GM12873 (cell line): ENCODE data around the gene TMEM108.

Experiments
- CTCF ChIP-seq: IDR thresholded peaks from 2 replicates; pipeline ENCODE4 v1.5.1; 2012; ENCODE audit warnings: low read depth, mild to moderate bottlenecking, moderate library complexity, low read length, control low read depth; ENCODE audit not compliant: insufficient read depth; ENCODE audit errors: missing control alignments

Gene TMEM108

GRCh38 chr3:133328373-133328772 is 290.2 kb downstream of the TMEM108 start:
- no peak for TF ChIP-seq CTCF

DNA sequence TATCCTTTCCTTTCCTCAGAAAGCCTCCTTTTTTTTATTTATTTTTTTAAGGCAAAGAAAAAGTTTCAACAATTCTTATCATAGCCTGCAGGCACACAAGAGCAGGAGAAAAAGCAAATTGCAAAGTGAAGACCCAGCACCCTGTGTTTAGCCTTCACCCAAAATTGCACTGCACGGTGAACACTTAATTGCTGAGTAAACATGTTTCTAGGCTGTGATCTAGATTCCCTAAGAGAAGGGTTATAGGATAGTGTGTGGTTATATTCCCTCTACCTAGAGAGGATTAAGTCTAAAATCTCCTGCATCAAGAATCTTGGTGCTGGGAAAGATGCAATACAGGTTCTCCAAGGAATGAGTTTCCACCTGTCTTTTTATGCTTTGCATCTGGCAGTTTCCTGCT is 291.4 kb downstream of the TMEM108 start:
- no peak for TF ChIP-seq CTCF

DNA sequence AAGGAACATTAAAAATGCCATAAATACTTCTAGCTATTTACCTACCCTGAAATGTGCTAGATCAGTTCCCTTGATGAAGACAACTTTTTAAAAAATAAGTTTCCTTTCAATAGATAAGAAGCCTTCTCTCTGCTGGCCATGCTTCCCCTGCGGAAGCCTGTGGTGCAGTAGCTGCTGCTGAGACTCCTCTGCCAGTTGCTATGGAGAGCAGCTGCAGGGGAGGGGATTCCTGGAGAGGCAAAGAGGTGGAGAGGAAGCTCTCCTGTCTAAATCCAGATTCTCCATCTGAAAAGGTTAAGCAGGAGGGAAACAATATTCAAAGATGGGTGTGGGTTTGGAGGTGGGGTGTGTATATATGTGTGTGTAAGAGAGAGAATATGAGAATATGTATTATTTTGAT is 291.9 kb downstream of the TMEM108 start:
- TF ChIP-seq CTCF: no peak

- no peak for TF ChIP-seq CTCF
These were observed 292.3 kb downstream of the TMEM108 start for GRCh38 chr3:133330522-133330921.

DNA sequence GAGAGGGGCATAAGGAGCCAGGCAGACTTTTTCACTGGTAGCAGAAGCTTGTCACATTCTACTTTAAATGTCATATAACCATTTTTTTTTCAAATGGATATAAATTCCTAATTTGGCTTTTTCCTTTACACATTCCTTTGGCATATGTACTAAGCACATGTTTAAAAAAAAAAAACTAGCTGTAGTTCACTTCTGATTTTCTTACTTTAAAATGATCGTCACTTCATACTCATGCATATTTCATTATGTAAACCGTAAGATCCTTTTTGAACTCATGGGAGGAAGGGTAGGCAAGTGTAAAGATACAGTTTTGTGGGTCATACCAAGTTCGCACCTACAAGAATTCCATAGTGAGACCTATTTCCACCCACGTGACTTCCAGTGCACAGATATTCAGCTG is 316.5 kb downstream of the TMEM108 start:
- TF ChIP-seq CTCF: no peak

GRCh38 chr3:133360476-133360875 is 322.3 kb downstream of the TMEM108 start:
- TF ChIP-seq CTCF: no peak

DNA sequence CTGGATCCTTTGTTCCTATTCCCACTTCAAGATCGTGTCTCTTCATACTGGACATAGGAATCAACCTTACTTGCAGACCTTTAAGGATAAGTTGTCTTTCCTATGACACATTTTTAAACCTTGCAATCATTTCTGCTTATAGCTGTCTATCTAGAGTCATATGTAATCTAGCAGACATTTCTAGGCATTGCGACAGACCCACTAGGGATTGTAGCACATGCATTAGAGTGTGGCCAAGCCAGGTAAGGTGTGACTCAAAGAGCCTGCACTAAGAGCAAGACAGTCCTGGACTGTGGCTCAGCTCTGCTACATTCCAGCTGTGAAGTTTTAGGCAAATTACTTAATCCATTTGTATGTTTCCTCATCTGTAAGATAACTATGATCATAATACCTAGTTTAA is 322.8 kb downstream of the TMEM108 start:
- no peak for TF ChIP-seq CTCF
